NCI-H2107 (cell line): ENCODE measurements around the gene CCDC187.

Experiments
- DNase-seq: peaks from one replicate; lab custom pipeline; 2025; lab: John Stamatoyannopoulos, UW

CCDC187 gene

GRCh38 chr9:136297016-136297691 lies 6.7 kb downstream of the CCDC187 start:
- DNase-seq = peak; percentile 47

DNA sequence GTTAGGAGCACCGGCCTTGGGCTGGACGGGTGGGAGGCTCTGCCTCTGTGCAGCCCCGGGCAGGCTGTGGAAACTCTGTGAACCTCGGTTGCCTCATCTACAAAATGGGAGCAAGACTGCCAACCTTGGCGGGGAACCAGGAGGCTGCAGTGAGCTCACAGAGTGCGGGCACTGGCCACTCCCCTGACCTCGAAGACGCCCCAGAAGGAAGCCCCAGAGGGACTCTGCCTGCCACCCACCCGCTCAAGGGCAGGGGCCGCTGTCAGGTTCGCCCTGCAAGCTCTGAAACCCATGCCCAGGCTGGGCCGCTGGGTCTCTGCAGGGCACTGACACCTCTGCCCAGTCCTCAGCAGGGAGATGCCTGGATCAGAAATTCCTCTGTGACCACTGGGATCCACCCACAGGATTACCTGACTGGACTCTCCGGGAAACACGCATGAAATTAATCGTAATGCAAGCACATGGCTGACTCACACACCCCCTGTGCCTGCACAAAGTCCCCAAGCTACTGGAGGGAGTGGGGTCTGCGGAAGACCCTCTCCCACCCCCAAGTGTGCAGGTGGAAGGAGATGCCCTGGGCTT lies 7.4 kb downstream of the CCDC187 start:
- no peak for DNase-seq

DNA sequence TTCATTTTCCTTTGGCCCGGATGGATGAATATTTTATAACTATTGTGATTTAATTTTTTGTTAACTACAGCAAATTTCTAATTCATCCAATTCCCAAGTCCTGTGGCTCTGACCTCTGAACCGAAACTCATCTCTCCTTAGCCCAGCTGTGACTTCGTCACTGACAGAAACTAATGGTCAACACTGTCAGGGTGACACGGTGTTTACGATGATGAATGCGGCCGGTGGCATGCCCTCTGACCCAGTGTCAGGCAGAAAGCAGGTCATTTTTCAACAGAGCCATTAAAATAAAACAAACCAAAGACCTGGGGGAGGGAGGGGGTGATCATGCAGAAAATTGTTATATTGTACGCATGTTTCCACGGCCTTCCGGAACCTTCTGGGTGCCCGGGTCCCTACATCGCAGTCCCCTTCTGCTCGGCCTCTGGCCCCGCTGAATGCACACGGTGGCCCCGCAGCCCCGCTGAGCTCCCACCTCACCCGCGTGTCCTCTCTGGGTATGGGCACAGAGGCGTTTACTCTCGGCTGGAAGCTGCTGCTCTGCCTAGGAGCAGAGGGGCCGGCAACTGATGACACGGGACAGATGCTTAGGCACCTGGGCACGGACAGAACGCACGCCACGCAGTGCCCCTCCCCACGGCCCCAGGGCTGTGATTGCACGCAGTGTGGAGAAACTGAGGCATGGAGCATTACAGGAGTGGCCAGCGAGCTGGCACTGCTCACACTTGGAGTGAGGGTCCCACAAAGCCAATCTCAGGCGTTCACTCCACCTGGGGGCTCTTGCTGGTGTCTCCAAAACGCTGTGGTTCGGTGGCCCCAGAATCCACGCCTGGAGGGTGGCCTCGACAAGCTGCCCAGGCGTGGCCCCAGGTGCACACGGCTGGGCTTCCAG lies 8.1 kb downstream of the CCDC187 start:
- no peak for DNase-seq

- DNase-seq = no peak
Measured at GRCh38 chr9:136295055-136295454, 8.8 kb downstream of the CCDC187 start.

GRCh38 chr9:136294437-136294836 lies 9.5 kb downstream of the CCDC187 start:
- DNase-seq = no peak

DNA sequence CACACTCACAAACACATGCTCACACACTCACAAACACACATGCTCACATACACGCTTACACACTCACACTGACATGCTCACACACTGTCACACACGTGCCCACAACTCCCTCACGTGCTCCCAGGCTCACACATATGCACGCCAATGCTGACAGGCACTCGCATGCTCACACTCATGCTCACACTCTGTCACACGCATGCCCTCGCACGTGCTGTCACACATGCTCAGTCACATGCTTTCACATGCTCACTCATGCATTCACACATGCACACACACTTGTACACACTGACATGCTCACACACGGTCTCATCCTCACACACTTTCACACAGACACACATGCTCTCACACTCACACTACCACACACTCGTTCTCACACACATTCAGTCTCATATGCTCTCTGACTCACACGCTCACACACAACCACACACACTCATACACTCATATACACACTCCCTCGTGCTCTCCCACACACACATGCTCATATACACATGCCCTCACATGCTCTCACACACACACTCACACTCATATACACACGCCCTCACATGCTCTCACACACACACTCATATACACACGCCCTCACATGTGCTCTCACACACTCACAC lies 10.3 kb downstream of the CCDC187 start:
- no peak for DNase-seq

GRCh38 chr9:136292591-136293448 lies 11.1 kb downstream of the CCDC187 start:
- peak; percentile 43 for DNase-seq

GRCh38 chr9:136292026-136292538 lies 11.8 kb downstream of the CCDC187 start:
- no peak for DNase-seq

DNA sequence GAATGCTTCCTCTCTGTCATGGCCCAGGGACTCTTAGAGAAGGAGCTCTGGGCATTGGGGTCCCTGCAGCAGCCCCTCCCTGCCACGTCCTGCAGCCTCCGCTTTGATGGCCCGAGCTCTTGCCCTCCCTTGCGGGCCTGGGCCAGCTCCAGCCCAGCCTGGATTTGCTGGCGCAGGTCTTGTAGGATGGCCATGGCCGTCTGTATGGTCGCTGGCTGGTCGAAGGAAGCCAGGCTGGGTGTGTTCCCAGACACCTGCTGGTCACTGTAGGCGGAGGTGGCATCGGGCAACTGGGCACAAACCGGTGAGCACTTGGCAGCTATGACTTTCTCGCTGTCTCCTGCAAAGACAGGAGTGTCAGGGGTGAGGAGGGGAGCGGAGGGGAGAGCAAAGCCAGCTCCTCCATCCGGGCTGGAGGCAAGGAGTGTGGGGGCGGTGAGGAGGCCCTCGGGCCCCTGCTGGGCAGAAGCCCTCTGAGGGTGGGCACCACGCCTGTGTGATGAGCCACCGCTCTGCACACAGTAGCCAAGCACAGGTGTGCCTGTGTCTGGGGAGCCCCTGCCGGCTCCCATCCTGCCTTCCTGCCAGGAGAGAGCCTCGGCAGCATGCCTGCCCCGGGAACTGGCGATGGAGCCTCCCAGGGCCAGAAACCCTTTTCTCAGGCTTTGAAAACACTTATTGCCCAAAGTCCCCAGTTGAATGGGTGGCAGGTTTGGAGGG lies 12.4 kb downstream of the CCDC187 start:
- DNase-seq = no peak

GRCh38 chr9:136290508-136291000 lies 13.3 kb downstream of the CCDC187 start:
- no peak for DNase-seq

GRCh38 chr9:136289651-136290507 lies 14.0 kb downstream of the CCDC187 start:
- DNase-seq = no peak

DNA sequence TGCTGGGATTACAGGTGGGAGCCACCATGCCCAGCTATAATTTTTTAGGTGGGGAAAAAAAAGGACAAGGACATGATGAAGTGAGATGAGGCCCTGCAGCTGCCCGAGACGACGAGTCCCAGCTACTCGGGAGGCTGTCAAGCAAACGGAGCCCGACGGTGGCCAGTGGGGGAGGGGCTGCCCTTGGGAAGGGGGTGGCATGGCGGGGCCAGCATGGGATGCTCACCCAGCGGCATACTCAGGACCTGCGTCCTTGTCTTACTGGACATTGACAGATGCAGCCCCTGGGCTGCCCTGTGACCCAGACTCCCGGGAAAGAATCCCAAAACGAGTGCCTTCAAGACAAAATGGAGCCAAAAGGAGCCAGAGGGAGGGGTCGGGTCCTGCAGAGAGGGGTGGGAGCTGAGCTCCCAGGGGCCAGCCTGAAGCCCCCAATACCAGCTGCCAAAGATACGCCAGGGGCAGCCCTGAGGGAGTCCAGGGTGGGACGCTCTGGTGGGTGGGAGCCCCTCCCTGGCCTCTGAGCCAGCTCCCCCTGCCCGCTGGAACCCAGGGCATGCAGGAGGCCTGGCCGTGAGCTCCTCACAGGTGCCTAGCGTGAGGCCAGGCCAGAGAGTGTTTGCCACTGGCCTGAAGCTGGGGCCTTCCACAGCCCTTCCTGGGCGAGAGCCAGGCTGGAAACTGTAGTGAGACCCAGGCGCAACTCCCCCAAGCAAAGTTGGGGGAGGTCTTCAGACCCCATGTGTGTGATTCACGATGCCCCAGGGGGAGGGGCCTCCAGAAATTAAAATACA lies 15.7 kb downstream of the CCDC187 start:
- no peak for DNase-seq

DNA sequence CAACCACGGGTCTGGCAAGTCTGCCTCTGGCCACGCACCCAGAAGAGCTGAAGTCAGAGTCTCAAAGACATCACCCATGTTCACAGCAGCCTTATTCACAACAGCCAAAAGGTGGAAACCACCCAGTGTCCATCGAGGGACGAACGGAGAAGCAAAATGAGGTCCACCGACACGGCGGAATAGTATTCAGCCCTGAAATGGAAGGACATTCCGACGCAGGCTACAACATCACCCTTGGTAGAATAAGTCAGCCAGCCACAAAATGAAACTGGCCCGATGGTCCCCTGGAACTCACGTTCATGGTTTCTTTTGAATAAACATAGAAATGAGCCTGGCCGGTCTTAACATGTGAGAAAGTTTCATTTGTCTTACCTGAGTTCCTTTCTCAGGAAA lies 16.9 kb downstream of the CCDC187 start:
- no peak for DNase-seq

DNA sequence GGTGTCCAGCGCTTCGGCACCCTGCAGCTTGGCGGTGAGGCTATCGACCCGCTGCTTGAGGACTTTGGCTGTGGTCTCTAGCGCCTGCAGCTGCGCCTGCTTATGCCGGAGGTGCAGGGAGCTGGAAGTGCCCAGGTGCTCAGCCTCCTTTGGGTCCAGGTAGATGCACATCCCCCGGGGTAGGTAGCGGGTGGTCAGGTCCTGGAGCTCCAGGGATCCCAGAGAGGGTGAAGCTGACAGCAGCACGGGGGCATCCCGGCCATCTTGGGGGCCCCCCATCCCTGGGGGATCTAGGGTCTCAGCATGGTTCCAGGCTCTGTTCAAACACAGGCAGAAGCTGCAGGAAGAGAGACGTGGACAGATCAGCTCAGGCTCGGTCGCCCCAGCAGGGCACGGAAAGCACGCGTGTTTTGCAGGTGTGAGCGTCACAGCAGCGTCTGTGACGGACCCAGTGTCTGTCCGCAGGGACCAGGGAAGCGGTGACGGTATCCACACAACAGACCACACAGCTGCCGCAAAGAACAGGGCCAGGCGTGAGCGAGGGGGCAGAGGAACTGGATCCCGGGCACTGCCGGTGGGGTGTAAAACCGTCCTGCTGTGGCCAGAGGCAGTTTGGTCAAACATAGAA lies 17.4 kb downstream of the CCDC187 start:
- no peak for DNase-seq

DNA sequence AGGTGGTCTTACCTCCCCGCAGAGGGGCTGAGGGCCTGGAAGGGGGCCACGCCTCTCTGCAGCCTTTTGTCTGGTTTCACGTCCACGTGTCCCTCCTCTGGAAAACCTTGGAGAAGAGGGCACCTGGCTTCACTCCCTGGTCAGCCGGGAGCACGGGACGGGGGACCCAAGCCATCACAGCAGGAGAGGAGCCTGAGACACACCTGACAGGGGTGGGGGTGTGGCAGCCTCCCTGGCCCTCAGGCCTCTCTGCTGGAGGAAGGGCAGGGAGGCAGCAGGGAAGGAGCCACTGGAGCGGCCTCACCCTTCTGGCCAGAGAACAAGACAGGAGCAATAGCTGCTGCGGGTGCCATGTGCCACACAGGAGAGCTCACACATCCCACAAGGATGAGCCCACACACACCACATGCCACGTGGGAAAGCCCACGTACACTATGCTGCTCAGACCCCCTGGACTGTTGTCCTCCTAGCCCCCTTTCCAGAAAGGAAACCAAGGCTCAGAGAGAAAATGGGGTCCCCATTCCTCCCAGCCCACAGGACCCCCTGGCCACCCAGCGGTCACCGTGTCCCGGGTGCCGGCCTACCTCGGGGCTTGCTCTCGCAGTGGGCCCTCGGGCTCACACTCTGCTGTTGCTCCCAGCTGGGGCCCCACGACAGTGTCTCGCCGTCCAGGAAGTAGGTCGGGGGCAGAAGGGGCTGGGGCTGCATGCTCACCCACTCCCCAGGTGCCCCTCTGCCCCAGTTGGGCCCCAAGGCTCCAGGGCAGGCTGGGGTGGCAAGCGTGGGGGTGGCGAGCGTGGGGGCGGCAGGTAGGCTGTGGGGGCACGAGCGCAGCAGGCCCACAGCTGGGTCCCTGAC lies 18.2 kb downstream of the CCDC187 start:
- no peak for DNase-seq

DNA sequence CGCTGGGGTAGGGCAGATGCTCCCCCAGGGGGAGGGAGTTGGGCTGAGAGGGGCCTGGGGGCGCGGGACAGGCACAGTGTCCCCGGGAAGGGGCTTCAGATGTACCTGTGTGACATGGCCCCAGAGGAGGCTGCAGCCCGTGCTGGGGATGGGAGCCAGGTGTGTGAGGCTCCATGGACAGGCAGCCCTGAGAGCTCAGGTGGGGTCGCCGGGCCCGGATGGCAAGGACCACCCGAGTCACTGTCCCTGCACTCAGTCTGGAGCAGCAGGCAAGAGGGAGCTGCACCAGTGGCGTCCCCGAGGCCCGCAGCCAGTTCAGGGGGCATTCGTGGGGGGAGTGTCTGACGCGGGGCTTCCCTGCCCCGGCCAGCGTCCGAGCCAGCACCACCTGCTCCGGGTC lies 18.9 kb downstream of the CCDC187 start:
- DNase-seq = no peak

DNA sequence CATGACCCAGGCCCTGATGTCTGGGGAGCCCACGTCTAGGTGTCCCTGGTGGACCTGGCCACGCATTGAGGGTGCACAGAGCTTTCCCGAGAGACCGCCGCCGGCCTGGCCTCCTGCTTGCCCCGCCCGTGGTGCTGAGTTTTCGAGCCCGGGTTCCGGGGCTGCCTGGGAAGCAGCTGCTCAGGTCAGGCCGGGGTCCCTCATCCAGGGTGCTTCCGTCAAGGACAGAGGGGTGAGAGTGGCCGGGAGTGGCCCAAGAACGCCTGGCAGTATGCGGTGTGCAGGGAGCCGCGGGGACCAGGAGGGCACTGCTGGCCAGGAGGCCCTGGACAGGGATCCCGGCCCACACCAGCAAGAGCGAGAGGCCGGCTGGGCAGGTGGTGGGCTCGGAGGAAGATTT lies 19.6 kb downstream of the CCDC187 start:
- no peak for DNase-seq
